OCI-LY1 (cell line): ENCODE measurements around the gene INSR.
A peak's percentile ranks its signal among the peaks of the same experiment; 100 is the strongest.

Experiments
- H2AFZ ChIP-seq: fragments of 200-600 bp; sonication (generic), shearing (Covaris generic); 2 replicates; pipeline ENCODE4 v1.6.0; 2014; ENCODE audit warnings: antibody characterized with exemption, mild to moderate bottlenecking, low read length
- H3F3A ChIP-seq: fragments of 200-600 bp; sonication (generic), shearing (Covaris generic); 2 replicates; pipeline ENCODE4 v1.6.0; 2014; ENCODE audit warnings: mild to moderate bottlenecking, antibody characterized with exemption, low read length, moderate library complexity; ENCODE audit not compliant: insufficient read depth
- H3K27ac ChIP-seq: fragments of 200-600 bp; sonication (generic); 2 replicates; pipeline ENCODE4 v1.5.1; 2014; ENCODE audit warnings: low read length, mixed run types, mild to moderate bottlenecking, low read depth; ENCODE audit not compliant: poor library complexity, severe bottlenecking
- H3K27me3 ChIP-seq: fragments of 200-600 bp; sonication (generic); 2 replicates; pipeline ENCODE4 v1.6.0; 2014; ENCODE audit warnings: antibody characterized with exemption, mild to moderate bottlenecking, low read length, moderate library complexity; ENCODE audit not compliant: insufficient read depth
- H3K36me3 ChIP-seq: fragments of 200-600 bp; sonication (generic); 2 replicates; pipeline ENCODE4 v1.6.1; 2014; ENCODE audit warnings: mild to moderate bottlenecking, antibody characterized with exemption, low read length, moderate library complexity, mixed read lengths; ENCODE audit not compliant: insufficient read depth
- H3K4me1 ChIP-seq: fragments of 200-600 bp; sonication (generic); 2 replicates; pipeline ENCODE4 v1.5.1; 2014; ENCODE audit warnings: mild to moderate bottlenecking, low read length, moderate library complexity; ENCODE audit not compliant: insufficient read depth, severe bottlenecking
- H3K4me2 ChIP-seq: fragments of 200-600 bp; sonication (generic), shearing (Covaris generic); 2 replicates; pipeline ENCODE4 v1.6.1; 2014; ENCODE audit warnings: low read length
- H3K4me3 ChIP-seq: fragments of 200-600 bp; sonication (generic); 2 replicates; pipeline ENCODE4 v1.5.1; 2014; ENCODE audit warnings: low read length, low read depth, mild to moderate bottlenecking, mixed read lengths; ENCODE audit not compliant: poor library complexity, severe bottlenecking
- H3K79me2 ChIP-seq: fragments of 200-600 bp; shearing (Covaris generic); 2 replicates; pipeline ENCODE4 v1.6.1; 2016; ENCODE audit warnings: mixed run types, low read length, mixed read lengths; ENCODE audit not compliant: insufficient read depth
- H3K9ac ChIP-seq: fragments of 200-600 bp; sonication (generic), shearing (Covaris generic); 2 replicates; pipeline ENCODE4 v1.6.1; 2014; ENCODE audit warnings: mild to moderate bottlenecking, low read length, mixed read lengths
- H3K9me2 ChIP-seq: fragments of 200-600 bp; sonication (generic), shearing (Covaris generic); 2 replicates; pipeline ENCODE4 v1.6.1; 2014; ENCODE audit warnings: low read depth, mild to moderate bottlenecking, low read length, mixed read lengths
- H3K9me3 ChIP-seq: fragments of 200-600 bp; shearing (Covaris generic); 2 replicates; pipeline ENCODE4 v1.6.1; 2014; ENCODE audit warnings: low read length, mixed read lengths
- H4K20me1 ChIP-seq: fragments of 200-600 bp; sonication (generic), shearing (Covaris generic); 2 replicates; pipeline ENCODE4 v1.6.0; 2016; ENCODE audit warnings: mild to moderate bottlenecking, low read length; ENCODE audit not compliant: insufficient read depth
- EZH2 ChIP-seq: fragments of 200-600 bp; sonication (generic), shearing (Covaris generic); IDR thresholded peaks from 2 replicates; pipeline ENCODE4 v1.8.0; 2017; ENCODE audit warnings: borderline replicate concordance, mixed run types, mild to moderate bottlenecking, antibody characterized with exemption, low read length, moderate library complexity, mixed read lengths
- TF ChIP-seq, protein P1 (sequence below): fragments of 200-600 bp; sonication (generic), shearing (Covaris generic); IDR thresholded peaks from 2 replicates; pipeline ENCODE4 v1.5.1; 2017; ENCODE audit warnings: mild to moderate bottlenecking, antibody characterized with exemption, low read length, moderate library complexity, mixed read lengths

The INSR gene

DNA sequence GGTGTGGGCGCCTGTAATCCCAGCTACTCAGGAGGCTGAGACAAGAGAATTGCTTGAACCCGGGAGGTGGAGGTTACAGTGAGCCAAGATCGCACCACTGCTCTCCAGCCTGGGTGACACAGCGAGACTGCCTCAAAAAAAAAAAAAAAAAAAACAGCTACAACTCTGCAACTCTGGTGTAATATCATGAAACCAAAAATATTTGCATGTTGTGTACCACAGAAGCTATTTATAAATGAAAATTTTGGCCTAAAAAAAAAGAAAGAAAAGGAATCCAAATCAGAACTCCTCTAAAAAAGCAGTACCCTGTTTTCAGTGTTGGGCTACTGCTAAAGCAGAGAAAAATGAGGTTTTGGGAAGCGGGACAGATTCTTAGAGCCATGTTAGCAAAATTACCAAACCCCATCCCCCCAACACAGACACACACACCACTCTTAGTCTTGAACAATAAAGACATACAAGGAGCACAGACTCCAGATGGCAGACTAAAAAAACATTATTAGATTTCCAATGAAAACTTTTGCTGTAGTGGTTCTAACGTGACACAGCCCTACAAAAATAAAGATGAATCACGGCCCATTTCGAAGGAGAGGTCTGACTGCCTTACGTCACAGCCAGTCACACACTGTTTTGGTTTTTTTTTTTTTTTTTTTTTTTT is 51.5 kb downstream of the INSR start:
- Histone ChIP-seq H3K4me2 (peak overlapping the region; percentile 49), H2AFZ (peak overlapping the region; percentile 76), H3K4me1 (peaks cover 36% of the 10 kb centered on the region), H3K27me3 (no peaks in the 10 kb centered on the region), H3K27ac (peak overlapping the region; percentile 91), H4K20me1 (no peaks in the 10 kb centered on the region), H3K4me3 (peak overlapping the region; percentile 4), H3K79me2 (no peaks in the 10 kb centered on the region), H3K9me3 (peaks cover 9% of the 10 kb centered on the region), H3K9ac (peak overlapping the region; percentile 44), H3F3A (0 out of 2 replicates have a peak, but pooled peaks cover 7% of the 10 kb centered on the region), H3K36me3 (peaks cover 7% of the 10 kb centered on the region; the same call in 1 of the 2 replicates), H3K9me2 (no peaks in the 10 kb centered on the region)
- TF ChIP-seq, protein P1, sequence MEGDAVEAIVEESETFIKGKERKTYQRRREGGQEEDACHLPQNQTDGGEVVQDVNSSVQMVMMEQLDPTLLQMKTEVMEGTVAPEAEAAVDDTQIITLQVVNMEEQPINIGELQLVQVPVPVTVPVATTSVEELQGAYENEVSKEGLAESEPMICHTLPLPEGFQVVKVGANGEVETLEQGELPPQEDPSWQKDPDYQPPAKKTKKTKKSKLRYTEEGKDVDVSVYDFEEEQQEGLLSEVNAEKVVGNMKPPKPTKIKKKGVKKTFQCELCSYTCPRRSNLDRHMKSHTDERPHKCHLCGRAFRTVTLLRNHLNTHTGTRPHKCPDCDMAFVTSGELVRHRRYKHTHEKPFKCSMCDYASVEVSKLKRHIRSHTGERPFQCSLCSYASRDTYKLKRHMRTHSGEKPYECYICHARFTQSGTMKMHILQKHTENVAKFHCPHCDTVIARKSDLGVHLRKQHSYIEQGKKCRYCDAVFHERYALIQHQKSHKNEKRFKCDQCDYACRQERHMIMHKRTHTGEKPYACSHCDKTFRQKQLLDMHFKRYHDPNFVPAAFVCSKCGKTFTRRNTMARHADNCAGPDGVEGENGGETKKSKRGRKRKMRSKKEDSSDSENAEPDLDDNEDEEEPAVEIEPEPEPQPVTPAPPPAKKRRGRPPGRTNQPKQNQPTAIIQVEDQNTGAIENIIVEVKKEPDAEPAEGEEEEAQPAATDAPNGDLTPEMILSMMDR, result peak; percentile 11; the same call in 1 of the 2 replicates
- TF ChIP-seq EZH2, result no peak

DNA sequence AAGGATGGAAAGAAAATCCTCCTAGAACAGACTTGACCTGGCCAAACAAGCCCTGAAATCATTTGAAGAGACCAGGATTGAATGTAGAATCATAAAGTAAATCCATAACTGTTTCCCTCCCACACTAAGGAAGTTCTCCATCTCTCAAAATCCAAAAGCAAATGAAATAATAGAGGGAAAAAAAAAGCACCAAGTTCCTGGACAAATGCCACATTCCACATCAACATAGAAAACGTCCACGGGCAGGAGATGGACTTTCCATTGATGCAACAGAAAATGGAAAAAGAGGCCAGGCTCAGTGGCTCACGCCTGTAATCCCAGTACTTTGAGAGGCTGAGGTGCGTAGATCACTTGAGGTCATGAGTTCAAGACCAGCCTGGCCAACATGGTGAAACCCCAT is 56.2 kb downstream of the INSR start:
- H3K9ac ChIP-seq, result no peak overlapping the region
- no peak overlapping the region for H2AFZ ChIP-seq
- no peak overlapping the region for H3K4me2 ChIP-seq
- H3K27ac ChIP-seq, result no peak overlapping the region
- H3K27me3 ChIP-seq, result no peaks in the 10 kb centered on the region
- peaks cover 38% of the 10 kb centered on the region for H3K4me1 ChIP-seq
- no peaks in the 10 kb centered on the region for H3K79me2 ChIP-seq
- H3F3A ChIP-seq, result no peaks in the 10 kb centered on the region
- no peaks in the 10 kb centered on the region for H3K9me3 ChIP-seq
- H3K36me3 ChIP-seq, result no peaks in the 10 kb centered on the region
- no peak for TF ChIP-seq EZH2
- TF ChIP-seq, protein P1, result no peak
- H3K4me3 ChIP-seq, result no peak overlapping the region
- no peaks in the 10 kb centered on the region for H3K9me2 ChIP-seq
- no peaks in the 10 kb centered on the region for H4K20me1 ChIP-seq

GRCh38 chr19:7236153-7236552 is 58.1 kb downstream of the INSR start:
- H3F3A ChIP-seq, result no peaks in the 10 kb centered on the region
- no peak overlapping the region for H3K4me2 ChIP-seq
- no peak overlapping the region for H3K4me3 ChIP-seq
- H3K9me2 ChIP-seq, result no peaks in the 10 kb centered on the region
- no peak overlapping the region for H2AFZ ChIP-seq
- H3K9me3 ChIP-seq, result no peaks in the 10 kb centered on the region
- H4K20me1 ChIP-seq, result no peaks in the 10 kb centered on the region
- no peaks in the 10 kb centered on the region for H3K27me3 ChIP-seq
- peaks cover 26% of the 10 kb centered on the region for H3K4me1 ChIP-seq
- H3K79me2 ChIP-seq, result no peaks in the 10 kb centered on the region
- H3K27ac ChIP-seq, result no peak overlapping the region
- no peaks in the 10 kb centered on the region for H3K36me3 ChIP-seq
- H3K9ac ChIP-seq, result no peak overlapping the region
- TF ChIP-seq, protein P1, result no peak
- TF ChIP-seq EZH2, result no peak
